Activated CD4-positive, alpha-beta T cell treated with anti-CD3 and anti-CD28 coated beads, Interleukin-10, Interleukin-2, amounts not matched to agents 100 ng/mL and 50 ng/mL, durations not matched to agents 16 hours and 8 hours (primary cell): ENCODE data around the gene SYT7.

Experiments used
- DNase-seq: peaks from one replicate; pipeline ENCODE4 v3.0.0-alpha.2; 2020

SYT7 gene

GRCh38 chr11:61552108-61552635 is 28.7 kb downstream of the SYT7 start:
- DNase-seq = no peak

- no peak for DNase-seq
These were observed 29.2 kb downstream of the SYT7 start for GRCh38 chr11:61551634-61552033.

- DNase-seq = no peak
These were observed 30.1 kb downstream of the SYT7 start for GRCh38 chr11:61550665-61551227.

- DNase-seq = no peak
These were observed 31.0 kb downstream of the SYT7 start for GRCh38 chr11:61549662-61550568.

GRCh38 chr11:61549177-61549576 is 31.7 kb downstream of the SYT7 start:
- no peak for DNase-seq

GRCh38 chr11:61547246-61547645 is 33.6 kb downstream of the SYT7 start:
- DNase-seq = no peak

GRCh38 chr11:61546663-61547062 is 34.2 kb downstream of the SYT7 start:
- no peak for DNase-seq

GRCh38 chr11:61545921-61546320 is 35.0 kb downstream of the SYT7 start:
- DNase-seq = no peak

GRCh38 chr11:61545341-61545740 is 35.5 kb downstream of the SYT7 start:
- DNase-seq = peak; percentile 7

- no peak for DNase-seq
These were observed 36.4 kb downstream of the SYT7 start for GRCh38 chr11:61544466-61544865.

- no peak for DNase-seq
These were observed 37.1 kb downstream of the SYT7 start for GRCh38 chr11:61543606-61544306.

- no peak for DNase-seq
These were observed 38.2 kb downstream of the SYT7 start for GRCh38 chr11:61542705-61543104.

GRCh38 chr11:61542024-61542461 is 38.8 kb downstream of the SYT7 start:
- no peak for DNase-seq

GRCh38 chr11:61541598-61541997 is 39.3 kb downstream of the SYT7 start:
- DNase-seq = no peak

GRCh38 chr11:61540528-61540927 is 40.3 kb downstream of the SYT7 start:
- DNase-seq = no peak

GRCh38 chr11:61539831-61540357 is 41.0 kb downstream of the SYT7 start:
- DNase-seq = no peak

GRCh38 chr11:61539006-61539405 is 41.9 kb downstream of the SYT7 start:
- DNase-seq = no peak

GRCh38 chr11:61538636-61538961 is 42.3 kb downstream of the SYT7 start:
- no peak for DNase-seq

- DNase-seq = no peak
These were observed 43.5 kb downstream of the SYT7 start for GRCh38 chr11:61537326-61537725.

- DNase-seq = no peak
These were observed 44.1 kb downstream of the SYT7 start for GRCh38 chr11:61536676-61537270.

GRCh38 chr11:61535998-61536675 is 44.7 kb downstream of the SYT7 start:
- no peak for DNase-seq
